Endodermal cell (in vitro differentiated cells): ENCODE measurements around the gene GET4. TPM values are rescaled to one million over a fixed set of nuclear protein-coding genes. Genes with fewer than 3 reads are reported as not detected.

Experiments
- DNase-seq: peaks from one replicate; pipeline ENCODE4 v3.0.0-alpha.2; 2017
- H3K27ac ChIP-seq: 2 replicates; pipeline ENCODE4 v1.5.1; 2013; ENCODE audit warnings: mild to moderate bottlenecking, low read depth, low read length, moderate library complexity
- H3K27me3 ChIP-seq: 2 replicates; pipeline ENCODE4 v1.6.1; 2013; ENCODE audit warnings: mild to moderate bottlenecking, low read length, moderate library complexity; ENCODE audit not compliant: insufficient read depth, control insufficient read depth, poor library complexity, severe bottlenecking
- H3K36me3 ChIP-seq: 2 replicates; pipeline ENCODE4 v1.7.0; 2013; ENCODE audit warnings: mild to moderate bottlenecking, low read length, moderate library complexity; ENCODE audit not compliant: control insufficient read depth, insufficient read depth
- H3K4me1 ChIP-seq: one replicate; pipeline ENCODE4 v1.7.0; 2013; ENCODE audit warnings: low read length; ENCODE audit not compliant: control insufficient read depth, insufficient read depth
- H3K4me3 ChIP-seq: 2 replicates; pipeline ENCODE4 v1.5.1; 2013; ENCODE audit warnings: mild to moderate bottlenecking, low read length, moderate library complexity
- H3K9ac ChIP-seq: 2 replicates; pipeline ENCODE4 v1.6.1; 2013; ENCODE audit warnings: mild to moderate bottlenecking, low read length, moderate library complexity; ENCODE audit not compliant: poor library complexity, severe bottlenecking; ENCODE audit errors: extremely low read depth
- H3K9me3 ChIP-seq: 2 replicates; pipeline ENCODE4 v1.6.1; 2013; ENCODE audit warnings: mild to moderate bottlenecking, low read length, moderate library complexity; ENCODE audit not compliant: control insufficient read depth
- H3K27ac Mint-ChIP-seq: 2 replicates; pipeline ENCODE4 v1.8.0; 2020; ENCODE audit warnings: mixed read lengths
- H3K27me3 Mint-ChIP-seq: 2 replicates; pipeline ENCODE4 v1.8.0; 2021; ENCODE audit warnings: mild to moderate bottlenecking, mixed read lengths; ENCODE audit not compliant: insufficient read depth
- H3K36me3 Mint-ChIP-seq: 2 replicates; pipeline ENCODE4 v1.8.0; 2020; ENCODE audit warnings: low read depth, mixed read lengths
- H3K4me1 Mint-ChIP-seq: 2 replicates; pipeline ENCODE4 v1.8.0; 2020; ENCODE audit warnings: mixed read lengths
- H3K4me3 Mint-ChIP-seq: 2 replicates; pipeline ENCODE4 v1.8.0; 2020; ENCODE audit warnings: mild to moderate bottlenecking, moderate library complexity, mixed read lengths
- H3K9me3 Mint-ChIP-seq: 2 replicates; pipeline ENCODE4 v1.8.0; 2020; ENCODE audit warnings: mild to moderate bottlenecking, mixed read lengths
- CTCF ChIP-seq: fragments of 200-600 bp; sonication (generic); conservative IDR thresholded peaks from 2 replicates; pipeline ENCODE4 v1.5.0; 2021; ENCODE audit warnings: antibody characterized with exemption, mild to moderate bottlenecking
- WGBS, 2 experiments: methylation state at CpG; one replicate each; pipeline versions ENCODE4 v1.1.5 to v1.1.7; 2013; ENCODE audit warnings: missing lambda C conversion rate in 2 of 2, mixed read lengths in 1 of 2; ENCODE audit not compliant: insufficient coverage in 1 of 2, insufficient read length in 1 of 2; 5-methylcytosine and 5-hydroxymethylcytosine counted together
- total RNA-seq, 2 donors: library from RNA; stranded (reverse); fragmentation: NEBNext Ultra II Directional in 1 of 2; extraction: Animal tissue kit (Norgen Biotek cat#: 25700) in 1 of 2; gene quantifications; 2 replicates in 1 of 2; 3 replicates in 1 of 2; pipeline ENCODE4 v1.2.1, GENCODE V29; 2021

The GET4 gene
- total RNA-seq, 2 donors from 2014 or later = 73.3 to 84.3 TPM

GRCh38 chr7:888081-889024, 12.0 kb downstream of the GET4 start:
- Histone ChIP-seq H3K9me3 (no peaks in the 10 kb centered on the region), H3K4me1 (no peaks in the 10 kb centered on the region), H3K36me3 (peaks cover 51% of the 10 kb centered on the region), H3K4me3 (no peak overlapping the region), H3K27me3 (no peaks in the 10 kb centered on the region), H3K9ac (no peak overlapping the region), H3K27ac (no peak overlapping the region)
- no peak for DNase-seq
- Mint-ChIP-seq H3K9me3 (no peaks in the 10 kb centered on the region), H3K4me3 (no peak overlapping the region), H3K4me1 (no peaks in the 10 kb centered on the region), H3K27me3 (no peaks in the 10 kb centered on the region), H3K36me3 (peaks cover 41% of the 10 kb centered on the region), H3K27ac (no peak overlapping the region)
- TF ChIP-seq CTCF = no peak
- 92 to 93% methylated on average over 28 to 43 of the region's 43 CpGs for WGBS, 2 experiments

- Histone ChIP-seq H3K4me1 (no peaks in the 10 kb centered on the region), H3K4me3 (no peak overlapping the region), H3K27me3 (no peaks in the 10 kb centered on the region), H3K9ac (no peak overlapping the region), H3K27ac (no peak overlapping the region), H3K36me3 (peaks cover 49% of the 10 kb centered on the region), H3K9me3 (no peaks in the 10 kb centered on the region)
- Mint-ChIP-seq H3K36me3 (peaks cover 46% of the 10 kb centered on the region), H3K27me3 (no peaks in the 10 kb centered on the region), H3K9me3 (no peaks in the 10 kb centered on the region), H3K27ac (no peak overlapping the region), H3K4me1 (no peaks in the 10 kb centered on the region), H3K4me3 (no peak overlapping the region)
- no peak for TF ChIP-seq CTCF
- WGBS, 2 experiments = 85 to 88% methylated on average over 13 to 15 of the region's 15 CpGs
- no peak for DNase-seq
Observed at GRCh38 chr7:889025-889390, 12.7 kb downstream of the GET4 start.

GRCh38 chr7:889391-889790, 13.0 kb downstream of the GET4 start:
- no peaks in the 10 kb centered on the region for H3K27me3 Mint-ChIP-seq
- H3K27ac Mint-ChIP-seq = no peak overlapping the region

More at GRCh38 chr7:889391-889790, 13.0 kb downstream of the GET4 start:
- Histone ChIP-seq H3K36me3 (peaks cover 49% of the 10 kb centered on the region), H3K9me3 (no peaks in the 10 kb centered on the region), H3K4me1 (no peaks in the 10 kb centered on the region), H3K27ac (no peak overlapping the region), H3K27me3 (no peaks in the 10 kb centered on the region), H3K9ac (no peak overlapping the region), H3K4me3 (no peak overlapping the region)
- no peak overlapping the region for H3K4me3 Mint-ChIP-seq
- peaks cover 48% of the 10 kb centered on the region for H3K36me3 Mint-ChIP-seq
- no peak for TF ChIP-seq CTCF
- H3K4me1 Mint-ChIP-seq = no peaks in the 10 kb centered on the region
- no peaks in the 10 kb centered on the region for H3K9me3 Mint-ChIP-seq
- 82 to 91% methylated on average over 2 to 7 of the region's 18 CpGs for WGBS, 2 experiments
- no peak for DNase-seq
